ENCODE results near the gene MADD. TPM values are rescaled to one million over a fixed set of nuclear protein-coding genes. Genes with fewer than 3 reads are reported as not detected.
A peak's percentile ranks its signal among the peaks of the same experiment; 100 is the strongest.

The MADD gene
- total and polyA plus RNA-seq, 2 experiments from 2014 or later = 13.4 to 43.8 TPM

GRCh38 chr11:47233051-47233450 is 36.9 kb upstream of the MADD start (continued):
- TF ChIP-seq CREB1 (CRISPR knock-in tag; IDR thresholded peaks at IDR 0.05; ENCODE audit: low read depth) (no peak), NANOG (IDR thresholded peaks at IDR 0.05; ENCODE audit: borderline replicate concordance) (no peak), ZNF331 (CRISPR knock-in tag; IDR thresholded peaks at IDR 0.05; ENCODE audit: low read depth) (no peak), POLR2AphosphoS5 (IDR thresholded peaks at IDR 0.05; ENCODE audit: low read depth) (no peak), EZH2phosphoT487 (IDR thresholded peaks at IDR 0.05; ENCODE audit: unreplicated experiment) (no peak), REST (IDR thresholded peaks at IDR 0.05; ENCODE audit: unreplicated experiment) (no peak), ZNF114 (CRISPR knock-in tag; IDR thresholded peaks at IDR 0.05) (no peak), STAT1 (IDR thresholded peaks at IDR 0.05; ENCODE audit: unreplicated experiment) (no peak)

- DNase-seq (ENCODE audit: low spot score) = peak; percentile 68
These were observed 35.8 kb upstream of the MADD start for GRCh38 chr11:47233989-47234668.

More at GRCh38 chr11:47233989-47234668, 35.8 kb upstream of the MADD start:
- Histone ChIP-seq H3F3A (replicated peaks; ENCODE audit: low read depth) (peaks cover 9% of the 10 kb centered on the region; the same call in 1 of the 2 replicates), H3K79me2 (replicated peaks; ENCODE audit: insufficient read depth) (no peaks in the 10 kb centered on the region), H3K27ac (ENCODE audit: low read depth) (peak overlapping the region; percentile 45; the same call in 1 of the 2 replicates), H3K9me2 (ENCODE audit: insufficient read depth) (no peaks in the 10 kb centered on the region), H3K4me2 (no peak overlapping the region), H3K4me3 (no peak overlapping the region), H3K4me1 (ENCODE audit: insufficient read depth) (no peaks in the 10 kb centered on the region), H3K36me3 (ENCODE audit: insufficient read depth) (peaks cover 15% of the 10 kb centered on the region), H3K27me3 (ENCODE audit: insufficient read depth) (no peaks in the 10 kb centered on the region), H2AFZ (no peak overlapping the region), H4K20me1 (replicated peaks; ENCODE audit: insufficient read depth) (no peaks in the 10 kb centered on the region; the same call in none of the 2 replicates)
- Mint-ChIP-seq H3K36me3 (ENCODE audit: low read depth) (peaks cover 38% of the 10 kb centered on the region), H3K27ac (peak overlapping the region; percentile 75), H3K4me3 (no peak overlapping the region), H3K27me3 (ENCODE audit: insufficient read depth, low read depth, poor library complexity) (peaks cover 7% of the 10 kb centered on the region), H3K4me1 (peaks cover 12% of the 10 kb centered on the region; the same call in 2 of the 3 replicates), H3K9me3 (no peaks in the 10 kb centered on the region)
- peak; percentile 82 for ATAC-seq
- TF ChIP-seq NANOG (IDR thresholded peaks at IDR 0.05; ENCODE audit: borderline replicate concordance) = no peak
- peak; percentile 40 to 65 for TF ChIP-seq CTCF (conservative IDR thresholded peaks at IDR 0.05; ENCODE audit: low read depth in 2 of 2)

All from GM23338 (cell line).